ENCODE results near the gene MLIP.

- TF ChIP-seq, protein P1, sequence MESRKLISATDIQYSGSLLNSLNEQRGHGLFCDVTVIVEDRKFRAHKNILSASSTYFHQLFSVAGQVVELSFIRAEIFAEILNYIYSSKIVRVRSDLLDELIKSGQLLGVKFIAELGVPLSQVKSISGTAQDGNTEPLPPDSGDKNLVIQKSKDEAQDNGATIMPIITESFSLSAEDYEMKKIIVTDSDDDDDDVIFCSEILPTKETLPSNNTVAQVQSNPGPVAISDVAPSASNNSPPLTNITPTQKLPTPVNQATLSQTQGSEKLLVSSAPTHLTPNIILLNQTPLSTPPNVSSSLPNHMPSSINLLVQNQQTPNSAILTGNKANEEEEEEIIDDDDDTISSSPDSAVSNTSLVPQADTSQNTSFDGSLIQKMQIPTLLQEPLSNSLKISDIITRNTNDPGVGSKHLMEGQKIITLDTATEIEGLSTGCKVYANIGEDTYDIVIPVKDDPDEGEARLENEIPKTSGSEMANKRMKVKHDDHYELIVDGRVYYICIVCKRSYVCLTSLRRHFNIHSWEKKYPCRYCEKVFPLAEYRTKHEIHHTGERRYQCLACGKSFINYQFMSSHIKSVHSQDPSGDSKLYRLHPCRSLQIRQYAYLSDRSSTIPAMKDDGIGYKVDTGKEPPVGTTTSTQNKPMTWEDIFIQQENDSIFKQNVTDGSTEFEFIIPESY (IDR thresholded peaks at IDR 0.05; ENCODE audit: extremely low read depth, insufficient replicate concordance, low read length), result no peak
- no peak for TF ChIP-seq CTCF (IDR thresholded peaks at IDR 0.05 in 2 of 3, conservative IDR thresholded peaks at IDR 0.05 in 1 of 3; ENCODE audit: borderline replicate concordance in 1 of 3, insufficient read depth in 1 of 3, low read depth in 2 of 3, low read length in 2 of 3)
- TF ChIP-seq CEBPB (IDR thresholded peaks at IDR 0.05; ENCODE audit: low read depth), result no peak
- TF ChIP-seq POLR2AphosphoS5 (IDR thresholded peaks at IDR 0.05; ENCODE audit: low read depth, low read length), result no peak
- TF ChIP-seq EZH2 (IDR thresholded peaks at IDR 0.05), result no peak
- no peak for TF ChIP-seq POLR2A (IDR thresholded peaks at IDR 0.05; ENCODE audit: borderline replicate concordance, extremely low read depth, insufficient read depth, insufficient read length)
- TF ChIP-seq, protein P2, sequence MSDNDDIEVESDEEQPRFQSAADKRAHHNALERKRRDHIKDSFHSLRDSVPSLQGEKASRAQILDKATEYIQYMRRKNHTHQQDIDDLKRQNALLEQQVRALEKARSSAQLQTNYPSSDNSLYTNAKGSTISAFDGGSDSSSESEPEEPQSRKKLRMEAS (IDR thresholded peaks at IDR 0.05), result no peak
- TF ChIP-seq, protein P3, sequence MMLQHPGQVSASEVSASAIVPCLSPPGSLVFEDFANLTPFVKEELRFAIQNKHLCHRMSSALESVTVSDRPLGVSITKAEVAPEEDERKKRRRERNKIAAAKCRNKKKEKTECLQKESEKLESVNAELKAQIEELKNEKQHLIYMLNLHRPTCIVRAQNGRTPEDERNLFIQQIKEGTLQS (IDR thresholded peaks at IDR 0.05), result no peak
- no peak for TF ChIP-seq YY1 (IDR thresholded peaks at IDR 0.05; ENCODE audit: extremely low read depth, insufficient replicate concordance, low read depth, low read length)
- TF ChIP-seq SP1 (IDR thresholded peaks at IDR 0.05; ENCODE audit: low read depth), result no peak
- no peak for TF ChIP-seq SIN3A (IDR thresholded peaks at IDR 0.05; ENCODE audit: low read depth)
- TF ChIP-seq, protein P4, sequence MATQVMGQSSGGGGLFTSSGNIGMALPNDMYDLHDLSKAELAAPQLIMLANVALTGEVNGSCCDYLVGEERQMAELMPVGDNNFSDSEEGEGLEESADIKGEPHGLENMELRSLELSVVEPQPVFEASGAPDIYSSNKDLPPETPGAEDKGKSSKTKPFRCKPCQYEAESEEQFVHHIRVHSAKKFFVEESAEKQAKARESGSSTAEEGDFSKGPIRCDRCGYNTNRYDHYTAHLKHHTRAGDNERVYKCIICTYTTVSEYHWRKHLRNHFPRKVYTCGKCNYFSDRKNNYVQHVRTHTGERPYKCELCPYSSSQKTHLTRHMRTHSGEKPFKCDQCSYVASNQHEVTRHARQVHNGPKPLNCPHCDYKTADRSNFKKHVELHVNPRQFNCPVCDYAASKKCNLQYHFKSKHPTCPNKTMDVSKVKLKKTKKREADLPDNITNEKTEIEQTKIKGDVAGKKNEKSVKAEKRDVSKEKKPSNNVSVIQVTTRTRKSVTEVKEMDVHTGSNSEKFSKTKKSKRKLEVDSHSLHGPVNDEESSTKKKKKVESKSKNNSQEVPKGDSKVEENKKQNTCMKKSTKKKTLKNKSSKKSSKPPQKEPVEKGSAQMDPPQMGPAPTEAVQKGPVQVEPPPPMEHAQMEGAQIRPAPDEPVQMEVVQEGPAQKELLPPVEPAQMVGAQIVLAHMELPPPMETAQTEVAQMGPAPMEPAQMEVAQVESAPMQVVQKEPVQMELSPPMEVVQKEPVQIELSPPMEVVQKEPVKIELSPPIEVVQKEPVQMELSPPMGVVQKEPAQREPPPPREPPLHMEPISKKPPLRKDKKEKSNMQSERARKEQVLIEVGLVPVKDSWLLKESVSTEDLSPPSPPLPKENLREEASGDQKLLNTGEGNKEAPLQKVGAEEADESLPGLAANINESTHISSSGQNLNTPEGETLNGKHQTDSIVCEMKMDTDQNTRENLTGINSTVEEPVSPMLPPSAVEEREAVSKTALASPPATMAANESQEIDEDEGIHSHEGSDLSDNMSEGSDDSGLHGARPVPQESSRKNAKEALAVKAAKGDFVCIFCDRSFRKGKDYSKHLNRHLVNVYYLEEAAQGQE (IDR thresholded peaks at IDR 0.05; ENCODE audit: low read depth), result no peak
- no peak for TF ChIP-seq FOSL1 (IDR thresholded peaks at IDR 0.05; ENCODE audit: low read depth)
Measured at GRCh38 chr6:54085047-54085446, 26.2 kb upstream of the MLIP start.

Measured in HCT116 (cell line).